ENCODE measurements around the gene MTARC2.

DNA sequence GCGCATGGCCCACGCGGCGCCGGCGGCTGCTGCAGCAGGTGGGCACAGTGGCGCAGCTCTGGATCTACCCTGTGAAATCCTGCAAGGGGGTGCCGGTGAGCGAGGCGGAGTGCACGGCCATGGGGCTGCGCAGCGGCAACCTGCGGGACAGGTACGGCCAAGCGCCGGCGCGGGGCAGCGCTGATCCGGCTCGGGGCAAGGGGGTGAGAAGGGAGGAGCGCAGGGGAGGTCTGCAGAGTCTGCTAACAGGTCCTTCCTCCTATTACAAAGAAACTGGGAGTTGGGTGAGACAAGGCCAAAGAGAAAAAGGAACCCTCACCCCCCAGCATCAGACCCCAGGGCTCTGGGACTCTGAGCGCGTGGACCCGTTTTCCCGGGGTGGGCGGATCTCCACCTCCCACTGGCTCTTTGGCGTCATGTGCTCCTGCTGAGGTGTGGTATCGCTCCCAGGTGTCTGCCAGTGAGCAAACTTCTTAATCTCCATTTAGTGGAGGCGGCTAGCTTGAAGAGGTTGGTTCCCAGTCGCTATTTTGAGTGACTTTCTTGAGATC lies 39.0 kb downstream of the MTARC2 start:
- TF ChIP-seq EZH2phosphoT487 (IDR thresholded peaks at IDR 0.05; ENCODE audit: insufficient read depth, low read depth) (no peak), EZH2 (IDR thresholded peaks at IDR 0.05; ENCODE audit: insufficient read depth, poor library complexity, severe bottlenecking) (no peak)

All from GM23248 (cell line).